ENCODE measurements around the gene SUPT4H1.

- TF ChIP-seq CTCF (IDR thresholded peaks at IDR 0.05) (no peak), POLR2A (IDR thresholded peaks at IDR 0.05) (no peak), POLR2AphosphoS5 (IDR thresholded peaks at IDR 0.05) (no peak)
Measured at GRCh38 chr17:58377661-58378060, 25.7 kb upstream of the SUPT4H1 start.
